MM.1S (cell line): ENCODE measurements around the gene CST9L.

Source experiments
- EZH2 ChIP-seq: fragments of 300-600 bp; sonication (generic); optimal IDR thresholded peaks from 2 replicates; pipeline ENCODE3; 2017; ENCODE audit warnings: low read depth, mild to moderate bottlenecking, antibody characterized with exemption, low read length, mixed read lengths
- EZH2phosphoT487 ChIP-seq: fragments of 300-600 bp; sonication (generic); IDR thresholded peaks from 2 replicates; pipeline ENCODE4 v1.6.1; 2018; ENCODE audit warnings: antibody characterized with exemption, low read length
- TF ChIP-seq, protein P1 (sequence below): fragments of 300-600 bp; sonication (generic); IDR thresholded peaks from 2 replicates; pipeline ENCODE4 v1.5.1; 2016; ENCODE audit warnings: antibody characterized with exemption, low read length, mixed read lengths

DNA sequence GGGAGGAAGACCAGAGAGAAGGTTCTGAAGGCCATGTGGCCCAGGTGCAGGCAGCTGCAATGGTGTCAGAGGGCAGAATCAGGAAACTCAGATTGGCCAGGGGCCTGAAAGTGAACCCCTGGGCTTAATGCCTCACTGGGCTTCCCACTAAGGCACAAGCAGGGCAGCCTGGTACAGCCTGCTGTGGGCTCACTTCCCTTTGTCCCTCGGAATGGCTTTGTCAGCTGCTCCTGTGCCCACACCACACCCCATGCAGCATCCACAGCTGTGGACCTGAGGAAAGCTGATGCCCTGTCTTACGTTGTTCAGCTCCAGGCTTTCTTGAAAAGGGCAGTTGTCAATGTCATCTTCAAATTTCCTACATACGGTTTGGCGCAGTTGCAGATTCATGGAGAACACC is 35.0 kb upstream of the CST9L start:
- TF ChIP-seq EZH2phosphoT487 = no peak
- TF ChIP-seq EZH2 = no peak
- TF ChIP-seq, protein P1, sequence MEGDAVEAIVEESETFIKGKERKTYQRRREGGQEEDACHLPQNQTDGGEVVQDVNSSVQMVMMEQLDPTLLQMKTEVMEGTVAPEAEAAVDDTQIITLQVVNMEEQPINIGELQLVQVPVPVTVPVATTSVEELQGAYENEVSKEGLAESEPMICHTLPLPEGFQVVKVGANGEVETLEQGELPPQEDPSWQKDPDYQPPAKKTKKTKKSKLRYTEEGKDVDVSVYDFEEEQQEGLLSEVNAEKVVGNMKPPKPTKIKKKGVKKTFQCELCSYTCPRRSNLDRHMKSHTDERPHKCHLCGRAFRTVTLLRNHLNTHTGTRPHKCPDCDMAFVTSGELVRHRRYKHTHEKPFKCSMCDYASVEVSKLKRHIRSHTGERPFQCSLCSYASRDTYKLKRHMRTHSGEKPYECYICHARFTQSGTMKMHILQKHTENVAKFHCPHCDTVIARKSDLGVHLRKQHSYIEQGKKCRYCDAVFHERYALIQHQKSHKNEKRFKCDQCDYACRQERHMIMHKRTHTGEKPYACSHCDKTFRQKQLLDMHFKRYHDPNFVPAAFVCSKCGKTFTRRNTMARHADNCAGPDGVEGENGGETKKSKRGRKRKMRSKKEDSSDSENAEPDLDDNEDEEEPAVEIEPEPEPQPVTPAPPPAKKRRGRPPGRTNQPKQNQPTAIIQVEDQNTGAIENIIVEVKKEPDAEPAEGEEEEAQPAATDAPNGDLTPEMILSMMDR = no peak
